ENCODE results near the gene CLTRN. TPM values are rescaled to one million over a fixed set of nuclear protein-coding genes. Genes with fewer than 3 reads are reported as not detected.

The CLTRN gene
- total and polyA plus RNA-seq, 2 of the 13 experiments (the other 11 are each of a cell fraction or from before 2014, with no cell fraction given) = 0.37 to 0.53 TPM

- TF ChIP-seq TFDP2 (CRISPR knock-in tag; IDR thresholded peaks at IDR 0.05) = no peak
- TF ChIP-seq SRSF9 (IDR thresholded peaks at IDR 0.05; ENCODE audit: borderline replicate concordance, insufficient read depth, low read depth, low read length, poor library complexity, severe bottlenecking) = no peak
- no peak for TF ChIP-seq KDM6A (CRISPR knock-in tag; IDR thresholded peaks at IDR 0.05; ENCODE audit: low read depth)
- TF ChIP-seq, protein P1, sequence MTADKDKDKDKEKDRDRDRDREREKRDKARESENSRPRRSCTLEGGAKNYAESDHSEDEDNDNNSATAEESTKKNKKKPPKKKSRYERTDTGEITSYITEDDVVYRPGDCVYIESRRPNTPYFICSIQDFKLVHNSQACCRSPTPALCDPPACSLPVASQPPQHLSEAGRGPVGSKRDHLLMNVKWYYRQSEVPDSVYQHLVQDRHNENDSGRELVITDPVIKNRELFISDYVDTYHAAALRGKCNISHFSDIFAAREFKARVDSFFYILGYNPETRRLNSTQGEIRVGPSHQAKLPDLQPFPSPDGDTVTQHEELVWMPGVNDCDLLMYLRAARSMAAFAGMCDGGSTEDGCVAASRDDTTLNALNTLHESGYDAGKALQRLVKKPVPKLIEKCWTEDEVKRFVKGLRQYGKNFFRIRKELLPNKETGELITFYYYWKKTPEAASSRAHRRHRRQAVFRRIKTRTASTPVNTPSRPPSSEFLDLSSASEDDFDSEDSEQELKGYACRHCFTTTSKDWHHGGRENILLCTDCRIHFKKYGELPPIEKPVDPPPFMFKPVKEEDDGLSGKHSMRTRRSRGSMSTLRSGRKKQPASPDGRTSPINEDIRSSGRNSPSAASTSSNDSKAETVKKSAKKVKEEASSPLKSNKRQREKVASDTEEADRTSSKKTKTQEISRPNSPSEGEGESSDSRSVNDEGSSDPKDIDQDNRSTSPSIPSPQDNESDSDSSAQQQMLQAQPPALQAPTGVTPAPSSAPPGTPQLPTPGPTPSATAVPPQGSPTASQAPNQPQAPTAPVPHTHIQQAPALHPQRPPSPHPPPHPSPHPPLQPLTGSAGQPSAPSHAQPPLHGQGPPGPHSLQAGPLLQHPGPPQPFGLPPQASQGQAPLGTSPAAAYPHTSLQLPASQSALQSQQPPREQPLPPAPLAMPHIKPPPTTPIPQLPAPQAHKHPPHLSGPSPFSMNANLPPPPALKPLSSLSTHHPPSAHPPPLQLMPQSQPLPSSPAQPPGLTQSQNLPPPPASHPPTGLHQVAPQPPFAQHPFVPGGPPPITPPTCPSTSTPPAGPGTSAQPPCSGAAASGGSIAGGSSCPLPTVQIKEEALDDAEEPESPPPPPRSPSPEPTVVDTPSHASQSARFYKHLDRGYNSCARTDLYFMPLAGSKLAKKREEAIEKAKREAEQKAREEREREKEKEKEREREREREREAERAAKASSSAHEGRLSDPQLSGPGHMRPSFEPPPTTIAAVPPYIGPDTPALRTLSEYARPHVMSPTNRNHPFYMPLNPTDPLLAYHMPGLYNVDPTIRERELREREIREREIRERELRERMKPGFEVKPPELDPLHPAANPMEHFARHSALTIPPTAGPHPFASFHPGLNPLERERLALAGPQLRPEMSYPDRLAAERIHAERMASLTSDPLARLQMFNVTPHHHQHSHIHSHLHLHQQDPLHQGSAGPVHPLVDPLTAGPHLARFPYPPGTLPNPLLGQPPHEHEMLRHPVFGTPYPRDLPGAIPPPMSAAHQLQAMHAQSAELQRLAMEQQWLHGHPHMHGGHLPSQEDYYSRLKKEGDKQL (CRISPR knock-in tag; IDR thresholded peaks at IDR 0.05; ENCODE audit: low read depth) = no peak
- TF ChIP-seq ZNF558 (CRISPR knock-in tag; IDR thresholded peaks at IDR 0.05; ENCODE audit: borderline replicate concordance) = no peak
- no peak for TF ChIP-seq ZNF275 (CRISPR knock-in tag; IDR thresholded peaks at IDR 0.05; ENCODE audit: borderline replicate concordance)
- no peak for TF ChIP-seq ZNF761 (CRISPR knock-in tag; conservative IDR thresholded peaks at IDR 0.05)
- TF ChIP-seq, protein P2, sequence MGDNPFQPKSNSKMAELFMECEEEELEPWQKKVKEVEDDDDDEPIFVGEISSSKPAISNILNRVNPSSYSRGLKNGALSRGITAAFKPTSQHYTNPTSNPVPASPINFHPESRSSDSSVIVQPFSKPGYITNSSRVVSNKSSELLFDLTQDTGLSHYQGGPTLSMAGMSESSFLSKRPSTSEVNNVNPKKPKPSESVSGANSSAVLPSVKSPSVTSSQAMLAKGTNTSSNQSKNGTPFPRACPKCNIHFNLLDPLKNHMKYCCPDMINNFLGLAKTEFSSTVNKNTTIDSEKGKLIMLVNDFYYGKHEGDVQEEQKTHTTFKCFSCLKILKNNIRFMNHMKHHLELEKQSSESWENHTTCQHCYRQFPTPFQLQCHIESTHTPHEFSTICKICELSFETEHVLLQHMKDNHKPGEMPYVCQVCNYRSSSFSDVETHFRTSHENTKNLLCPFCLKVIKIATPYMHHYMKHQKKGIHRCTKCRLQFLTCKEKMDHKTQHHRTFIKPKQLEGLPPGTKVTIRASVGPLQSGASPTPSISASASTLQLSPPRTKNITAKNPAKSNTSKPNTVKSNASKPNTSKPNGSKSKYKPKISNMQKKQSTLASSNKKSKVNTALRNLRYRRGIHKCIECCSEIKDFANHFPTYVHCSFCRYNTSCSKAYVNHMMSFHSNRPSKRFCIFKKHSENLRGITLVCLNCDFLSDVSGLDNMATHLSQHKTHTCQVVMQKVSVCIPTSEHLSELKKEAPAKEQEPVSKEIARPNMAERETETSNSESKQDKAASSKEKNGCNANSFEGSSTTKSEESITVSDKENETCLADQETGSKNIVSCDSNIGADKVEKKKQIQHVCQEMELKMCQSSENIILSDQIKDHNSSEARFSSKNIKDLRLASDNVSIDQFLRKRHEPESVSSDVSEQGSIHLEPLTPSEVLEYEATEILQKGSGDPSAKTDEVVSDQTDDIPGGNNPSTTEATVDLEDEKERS (CRISPR knock-in tag; IDR thresholded peaks at IDR 0.05) = no peak
- no peak for TF ChIP-seq ZNF644 (CRISPR knock-in tag; IDR thresholded peaks at IDR 0.05; ENCODE audit: low read depth)
- TF ChIP-seq KDM4B (CRISPR knock-in tag; IDR thresholded peaks at IDR 0.05) = no peak
- TF ChIP-seq, protein P3, sequence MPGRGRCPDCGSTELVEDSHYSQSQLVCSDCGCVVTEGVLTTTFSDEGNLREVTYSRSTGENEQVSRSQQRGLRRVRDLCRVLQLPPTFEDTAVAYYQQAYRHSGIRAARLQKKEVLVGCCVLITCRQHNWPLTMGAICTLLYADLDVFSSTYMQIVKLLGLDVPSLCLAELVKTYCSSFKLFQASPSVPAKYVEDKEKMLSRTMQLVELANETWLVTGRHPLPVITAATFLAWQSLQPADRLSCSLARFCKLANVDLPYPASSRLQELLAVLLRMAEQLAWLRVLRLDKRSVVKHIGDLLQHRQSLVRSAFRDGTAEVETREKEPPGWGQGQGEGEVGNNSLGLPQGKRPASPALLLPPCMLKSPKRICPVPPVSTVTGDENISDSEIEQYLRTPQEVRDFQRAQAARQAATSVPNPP (CRISPR knock-in tag; IDR thresholded peaks at IDR 0.05) = no peak
- TF ChIP-seq ASH2L (IDR thresholded peaks at IDR 0.05; ENCODE audit: insufficient read length, low read depth, low read length) = peak; percentile 55
- no peak for TF ChIP-seq RARG (CRISPR knock-in tag; IDR thresholded peaks at IDR 0.05; ENCODE audit: low read depth)
- TF ChIP-seq AGO2 (optimal IDR thresholded peaks at IDR 0.05; ENCODE audit: low read depth, low read length) = peak; percentile 16
- no peak for TF ChIP-seq ZNF678 (CRISPR knock-in tag; IDR thresholded peaks at IDR 0.05)
- TF ChIP-seq TBP (CRISPR knock-in tag; IDR thresholded peaks at IDR 0.05) = no peak
- TF ChIP-seq MAF1 (CRISPR knock-in tag; IDR thresholded peaks at IDR 0.05; ENCODE audit: borderline replicate concordance) = no peak
Observed at GRCh38 chrX:15675490-15675921, 10.9 kb upstream of the CLTRN start (continued).

All from HepG2 (cell line).